GM23338 (cell line): ENCODE measurements around the gene TMEM218. TPM values are rescaled to one million over a fixed set of nuclear protein-coding genes. Genes with fewer than 3 reads are reported as not detected.
A peak's percentile ranks its signal among the peaks of the same experiment; 100 is the strongest.

Experiments
- ATAC-seq: fragments of 200-7000 bp; cut with Tn5 transposase; 3 replicates; pipeline ENCODE4 v1.9.1; 2020
- DNase-seq: peaks from one replicate; pipeline ENCODE4 v3.0.0-alpha.2; 2015; ENCODE audit warnings: low spot score
- H2AFZ ChIP-seq: fragments of 200-600 bp; sonication (generic); 2 replicates; pipeline ENCODE4 v1.8.0; 2016; ENCODE audit warnings: antibody characterized with exemption, mild to moderate bottlenecking, moderate library complexity
- H3F3A ChIP-seq: fragments of 200-600 bp; sonication (generic); replicated peaks from 2 replicates; pipeline ENCODE4 v1.8.0; 2017; ENCODE audit warnings: antibody characterized with exemption, mixed run types, low read depth
- H3K27ac ChIP-seq: fragments of 200-600 bp; sonication (generic); 2 replicates; pipeline ENCODE4 v1.6.1; 2016; ENCODE audit warnings: low read depth
- H3K27me3 ChIP-seq: fragments of 200-600 bp; sonication (generic); 2 replicates; pipeline ENCODE4 v1.8.0; 2016; ENCODE audit warnings: mild to moderate bottlenecking, mixed run types, moderate library complexity; ENCODE audit not compliant: insufficient read depth
- H3K36me3 ChIP-seq: fragments of 200-600 bp; sonication (generic); 2 replicates; pipeline ENCODE4 v1.8.0; 2016; ENCODE audit warnings: mild to moderate bottlenecking; ENCODE audit not compliant: insufficient read depth
- H3K4me1 ChIP-seq: fragments of 200-600 bp; sonication (generic); 2 replicates; pipeline ENCODE4 v1.8.0; 2016; ENCODE audit warnings: mild to moderate bottlenecking, moderate library complexity; ENCODE audit not compliant: insufficient read depth
- H3K4me2 ChIP-seq: fragments of 200-600 bp; sonication (generic); 2 replicates; pipeline ENCODE4 v1.7.1; 2017; ENCODE audit warnings: mixed run types
- H3K4me3 ChIP-seq: fragments of 200-600 bp; sonication (generic); 2 replicates; pipeline ENCODE4 v1.6.1; 2016; ENCODE audit warnings: mixed run types
- H3K79me2 ChIP-seq: fragments of 200-600 bp; sonication (generic); replicated peaks from 2 replicates; pipeline ENCODE4 v1.8.0; 2017; ENCODE audit warnings: mild to moderate bottlenecking; ENCODE audit not compliant: insufficient read depth
- H3K9me2 ChIP-seq: fragments of 200-600 bp; sonication (generic); 2 replicates; pipeline ENCODE4 v1.8.0; 2017; ENCODE audit not compliant: insufficient read depth
- H4K20me1 ChIP-seq: fragments of 200-600 bp; sonication (generic); replicated peaks from 2 replicates; pipeline ENCODE4 v1.8.0; 2017; ENCODE audit warnings: mild to moderate bottlenecking; ENCODE audit not compliant: insufficient read depth
- H3K27ac Mint-ChIP-seq: 2 replicates; pipeline ENCODE4 v1.8.0; 2020; ENCODE audit warnings: inconsistent platforms, mild to moderate bottlenecking, moderate library complexity, mixed read lengths
- H3K27me3 Mint-ChIP-seq: 3 replicates; pipeline ENCODE4 v1.8.0; 2022; ENCODE audit warnings: low read depth, mild to moderate bottlenecking, moderate library complexity, mixed read lengths, inconsistent platforms; ENCODE audit not compliant: insufficient read depth, poor library complexity
- H3K36me3 Mint-ChIP-seq: 3 replicates; pipeline ENCODE4 v1.8.0; 2021; ENCODE audit warnings: low read depth, mild to moderate bottlenecking, inconsistent platforms, moderate library complexity, mixed read lengths
- H3K4me1 Mint-ChIP-seq: 3 replicates; pipeline ENCODE4 v1.8.0; 2020; ENCODE audit warnings: mild to moderate bottlenecking, inconsistent platforms, mixed read lengths
- H3K4me3 Mint-ChIP-seq: 3 replicates; pipeline ENCODE4 v1.8.0; 2021; ENCODE audit warnings: moderate library complexity, mild to moderate bottlenecking, inconsistent platforms, mixed read lengths
- H3K9me3 Mint-ChIP-seq: 3 replicates; pipeline ENCODE4 v1.8.0; 2020; ENCODE audit warnings: moderate library complexity, mild to moderate bottlenecking, inconsistent platforms, mixed read lengths
- EZH2 ChIP-seq: fragments of 200-600 bp; sonication (generic); IDR thresholded peaks from one replicate; pipeline ENCODE4 v1.8.0; 2017; ENCODE audit warnings: antibody characterized with exemption, mild to moderate bottlenecking, low read depth; ENCODE audit not compliant: unreplicated experiment
- EZH2phosphoT487 ChIP-seq: fragments of 200-600 bp; sonication (generic); IDR thresholded peaks from one replicate; pipeline ENCODE4 v1.8.1; 2018; ENCODE audit warnings: antibody characterized with exemption; ENCODE audit not compliant: unreplicated experiment
- POLR2AphosphoS5 ChIP-seq: IDR thresholded peaks from 2 replicates; pipeline ENCODE4 v1.6.1; 2016; ENCODE audit warnings: antibody characterized with exemption, low read depth
- ZNF114 ChIP-seq: fragments of 250-450 bp; sonication (Bioruptor Pico); IDR thresholded peaks from 2 replicates; pipeline ENCODE4 v1.5.0; 2020; ENCODE audit warnings: mild to moderate bottlenecking, moderate library complexity
- ZNF331 ChIP-seq: fragments of 250-450 bp; sonication (Bioruptor Pico); IDR thresholded peaks from 2 replicates; pipeline ENCODE4 v1.5.0; 2020; ENCODE audit warnings: low read depth, mild to moderate bottlenecking, moderate library complexity
- polyA plus RNA-seq: library from polyadenylated mRNA; unstranded; fragments of >200 nt; fragmentation: Nextera tagmentation; extraction: Ambion mirVana; gene quantifications from 2 replicates; pipeline ENCODE4 v1.2.1, GENCODE V29; 2016
- total RNA-seq: library from RNA; depleted of rRNA; stranded (reverse); fragments of >200 nt; shearing (Covaris generic); gene quantifications from 2 replicates; pipeline ENCODE4 v1.2.3, GENCODE V29; 2014
- TF ChIP-seq, protein P1 (sequence below): fragments of 250-450 bp; sonication (Bioruptor Pico); IDR thresholded peaks from 2 replicates; pipeline ENCODE4 v1.5.0; 2020; ENCODE audit warnings: mild to moderate bottlenecking, moderate library complexity
- TF ChIP-seq, protein P2 (sequence below): IDR thresholded peaks from 2 replicates; pipeline ENCODE4 v1.6.1; 2016; ENCODE audit warnings: antibody characterized with exemption
- TF ChIP-seq, protein P3 (sequence below): IDR thresholded peaks from one replicate; pipeline ENCODE4 v1.6.1; 2018; ENCODE audit warnings: antibody characterized with exemption; ENCODE audit not compliant: unreplicated experiment
- TF ChIP-seq, protein P4 (sequence below), 2 experiments: fragments of 200-600 bp in 1 of 2; sonication (generic) in 1 of 2; conservative IDR thresholded peaks; 2 replicates each; pipeline versions ENCODE4 v1.5.1 to v1.6.1; 2016 to 2017; ENCODE audit warnings: antibody characterized with exemption in 2 of 2, low read depth in 2 of 2, mild to moderate bottlenecking in 2 of 2, moderate library complexity in 1 of 2

TMEM218 gene
- total and polyA plus RNA-seq, 2 experiments from 2014 or later = 23.7 to 24.2 TPM

DNA sequence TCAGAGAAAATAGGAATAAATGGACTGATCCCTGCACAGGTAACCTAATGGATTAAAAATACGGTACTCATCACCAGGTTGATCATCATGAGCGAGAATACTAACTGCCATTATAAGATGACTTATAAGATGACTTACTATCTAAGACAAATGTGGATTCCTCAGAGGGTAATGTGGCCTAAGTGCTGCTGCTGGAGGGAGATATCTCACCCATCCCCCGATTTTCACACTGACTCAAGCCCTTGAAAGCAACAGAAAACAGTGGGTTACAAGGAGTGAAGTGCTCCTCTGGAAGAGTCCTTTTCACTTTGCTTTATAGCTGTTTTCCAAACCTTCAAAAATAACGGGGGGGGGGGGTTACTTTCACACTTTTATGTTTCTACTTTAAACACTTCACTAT, 920 bp downstream of the TMEM218 start:
- ATAC-seq (no peak), DNase-seq (peak; percentile 27)
- peak overlapping the region; percentile 85 for H3K4me2 ChIP-seq
- H3K36me3 ChIP-seq = peaks cover 6% of the 10 kb centered on the region
- H2AFZ ChIP-seq = 0 out of 2 replicates have a peak overlapping the region, but pooled peaks have one; percentile 75
- H3K27ac Mint-ChIP-seq = no peak overlapping the region
- no peak for TF ChIP-seq EZH2
- TF ChIP-seq, protein P1, sequence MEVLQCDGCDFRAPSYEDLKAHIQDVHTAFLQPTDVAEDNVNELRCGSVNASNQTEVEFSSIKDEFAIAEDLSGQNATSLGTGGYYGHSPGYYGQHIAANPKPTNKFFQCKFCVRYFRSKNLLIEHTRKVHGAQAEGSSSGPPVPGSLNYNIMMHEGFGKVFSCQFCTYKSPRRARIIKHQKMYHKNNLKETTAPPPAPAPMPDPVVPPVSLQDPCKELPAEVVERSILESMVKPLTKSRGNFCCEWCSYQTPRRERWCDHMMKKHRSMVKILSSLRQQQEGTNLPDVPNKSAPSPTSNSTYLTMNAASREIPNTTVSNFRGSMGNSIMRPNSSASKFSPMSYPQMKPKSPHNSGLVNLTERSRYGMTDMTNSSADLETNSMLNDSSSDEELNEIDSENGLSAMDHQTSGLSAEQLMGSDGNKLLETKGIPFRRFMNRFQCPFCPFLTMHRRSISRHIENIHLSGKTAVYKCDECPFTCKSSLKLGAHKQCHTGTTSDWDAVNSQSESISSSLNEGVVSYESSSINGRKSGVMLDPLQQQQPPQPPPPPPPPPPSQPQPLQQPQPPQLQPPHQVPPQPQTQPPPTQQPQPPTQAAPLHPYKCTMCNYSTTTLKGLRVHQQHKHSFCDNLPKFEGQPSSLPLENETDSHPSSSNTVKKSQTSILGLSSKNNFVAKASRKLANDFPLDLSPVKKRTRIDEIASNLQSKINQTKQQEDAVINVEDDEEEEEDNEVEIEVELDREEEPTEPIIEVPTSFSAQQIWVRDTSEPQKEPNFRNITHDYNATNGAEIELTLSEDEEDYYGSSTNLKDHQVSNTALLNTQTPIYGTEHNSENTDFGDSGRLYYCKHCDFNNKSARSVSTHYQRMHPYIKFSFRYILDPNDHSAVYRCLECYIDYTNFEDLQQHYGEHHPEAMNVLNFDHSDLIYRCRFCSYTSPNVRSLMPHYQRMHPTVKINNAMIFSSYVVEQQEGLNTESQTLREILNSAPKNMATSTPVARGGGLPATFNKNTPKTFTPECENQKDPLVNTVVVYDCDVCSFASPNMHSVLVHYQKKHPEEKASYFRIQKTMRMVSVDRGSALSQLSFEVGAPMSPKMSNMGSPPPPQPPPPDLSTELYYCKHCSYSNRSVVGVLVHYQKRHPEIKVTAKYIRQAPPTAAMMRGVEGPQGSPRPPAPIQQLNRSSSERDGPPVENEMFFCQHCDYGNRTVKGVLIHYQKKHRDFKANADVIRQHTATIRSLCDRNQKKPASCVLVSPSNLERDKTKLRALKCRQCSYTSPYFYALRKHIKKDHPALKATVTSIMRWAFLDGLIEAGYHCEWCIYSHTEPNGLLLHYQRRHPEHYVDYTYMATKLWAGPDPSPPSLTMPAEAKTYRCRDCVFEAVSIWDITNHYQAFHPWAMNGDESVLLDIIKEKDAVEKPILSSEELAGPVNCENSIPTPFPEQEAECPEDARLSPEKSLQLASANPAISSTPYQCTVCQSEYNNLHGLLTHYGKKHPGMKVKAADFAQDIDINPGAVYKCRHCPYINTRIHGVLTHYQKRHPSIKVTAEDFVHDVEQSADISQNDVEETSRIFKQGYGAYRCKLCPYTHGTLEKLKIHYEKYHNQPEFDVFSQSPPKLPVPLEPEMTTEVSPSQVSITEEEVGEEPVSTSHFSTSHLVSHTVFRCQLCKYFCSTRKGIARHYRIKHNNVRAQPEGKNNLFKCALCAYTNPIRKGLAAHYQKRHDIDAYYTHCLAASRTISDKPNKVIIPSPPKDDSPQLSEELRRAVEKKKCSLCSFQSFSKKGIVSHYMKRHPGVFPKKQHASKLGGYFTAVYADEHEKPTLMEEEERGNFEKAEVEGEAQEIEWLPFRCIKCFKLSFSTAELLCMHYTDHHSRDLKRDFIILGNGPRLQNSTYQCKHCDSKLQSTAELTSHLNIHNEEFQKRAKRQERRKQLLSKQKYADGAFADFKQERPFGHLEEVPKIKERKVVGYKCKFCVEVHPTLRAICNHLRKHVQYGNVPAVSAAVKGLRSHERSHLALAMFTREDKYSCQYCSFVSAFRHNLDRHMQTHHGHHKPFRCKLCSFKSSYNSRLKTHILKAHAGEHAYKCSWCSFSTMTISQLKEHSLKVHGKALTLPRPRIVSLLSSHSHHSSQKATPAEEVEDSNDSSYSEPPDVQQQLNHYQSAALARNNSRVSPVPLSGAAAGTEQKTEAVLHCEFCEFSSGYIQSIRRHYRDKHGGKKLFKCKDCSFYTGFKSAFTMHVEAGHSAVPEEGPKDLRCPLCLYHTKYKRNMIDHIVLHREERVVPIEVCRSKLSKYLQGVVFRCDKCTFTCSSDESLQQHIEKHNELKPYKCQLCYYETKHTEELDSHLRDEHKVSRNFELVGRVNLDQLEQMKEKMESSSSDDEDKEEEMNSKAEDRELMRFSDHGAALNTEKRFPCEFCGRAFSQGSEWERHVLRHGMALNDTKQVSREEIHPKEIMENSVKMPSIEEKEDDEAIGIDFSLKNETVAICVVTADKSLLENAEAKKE (CRISPR knock-in tag) = no peak
- no peak for TF ChIP-seq POLR2AphosphoS5
- TF ChIP-seq, protein P2, sequence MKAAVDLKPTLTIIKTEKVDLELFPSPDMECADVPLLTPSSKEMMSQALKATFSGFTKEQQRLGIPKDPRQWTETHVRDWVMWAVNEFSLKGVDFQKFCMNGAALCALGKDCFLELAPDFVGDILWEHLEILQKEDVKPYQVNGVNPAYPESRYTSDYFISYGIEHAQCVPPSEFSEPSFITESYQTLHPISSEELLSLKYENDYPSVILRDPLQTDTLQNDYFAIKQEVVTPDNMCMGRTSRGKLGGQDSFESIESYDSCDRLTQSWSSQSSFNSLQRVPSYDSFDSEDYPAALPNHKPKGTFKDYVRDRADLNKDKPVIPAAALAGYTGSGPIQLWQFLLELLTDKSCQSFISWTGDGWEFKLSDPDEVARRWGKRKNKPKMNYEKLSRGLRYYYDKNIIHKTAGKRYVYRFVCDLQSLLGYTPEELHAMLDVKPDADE = no peak
- TF ChIP-seq EZH2phosphoT487 = no peak
- TF ChIP-seq ZNF114 (CRISPR knock-in tag) = no peak
- no peak for TF ChIP-seq ZNF331 (CRISPR knock-in tag)
- TF ChIP-seq, protein P3, sequence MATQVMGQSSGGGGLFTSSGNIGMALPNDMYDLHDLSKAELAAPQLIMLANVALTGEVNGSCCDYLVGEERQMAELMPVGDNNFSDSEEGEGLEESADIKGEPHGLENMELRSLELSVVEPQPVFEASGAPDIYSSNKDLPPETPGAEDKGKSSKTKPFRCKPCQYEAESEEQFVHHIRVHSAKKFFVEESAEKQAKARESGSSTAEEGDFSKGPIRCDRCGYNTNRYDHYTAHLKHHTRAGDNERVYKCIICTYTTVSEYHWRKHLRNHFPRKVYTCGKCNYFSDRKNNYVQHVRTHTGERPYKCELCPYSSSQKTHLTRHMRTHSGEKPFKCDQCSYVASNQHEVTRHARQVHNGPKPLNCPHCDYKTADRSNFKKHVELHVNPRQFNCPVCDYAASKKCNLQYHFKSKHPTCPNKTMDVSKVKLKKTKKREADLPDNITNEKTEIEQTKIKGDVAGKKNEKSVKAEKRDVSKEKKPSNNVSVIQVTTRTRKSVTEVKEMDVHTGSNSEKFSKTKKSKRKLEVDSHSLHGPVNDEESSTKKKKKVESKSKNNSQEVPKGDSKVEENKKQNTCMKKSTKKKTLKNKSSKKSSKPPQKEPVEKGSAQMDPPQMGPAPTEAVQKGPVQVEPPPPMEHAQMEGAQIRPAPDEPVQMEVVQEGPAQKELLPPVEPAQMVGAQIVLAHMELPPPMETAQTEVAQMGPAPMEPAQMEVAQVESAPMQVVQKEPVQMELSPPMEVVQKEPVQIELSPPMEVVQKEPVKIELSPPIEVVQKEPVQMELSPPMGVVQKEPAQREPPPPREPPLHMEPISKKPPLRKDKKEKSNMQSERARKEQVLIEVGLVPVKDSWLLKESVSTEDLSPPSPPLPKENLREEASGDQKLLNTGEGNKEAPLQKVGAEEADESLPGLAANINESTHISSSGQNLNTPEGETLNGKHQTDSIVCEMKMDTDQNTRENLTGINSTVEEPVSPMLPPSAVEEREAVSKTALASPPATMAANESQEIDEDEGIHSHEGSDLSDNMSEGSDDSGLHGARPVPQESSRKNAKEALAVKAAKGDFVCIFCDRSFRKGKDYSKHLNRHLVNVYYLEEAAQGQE = no peak
- TF ChIP-seq, protein P4, sequence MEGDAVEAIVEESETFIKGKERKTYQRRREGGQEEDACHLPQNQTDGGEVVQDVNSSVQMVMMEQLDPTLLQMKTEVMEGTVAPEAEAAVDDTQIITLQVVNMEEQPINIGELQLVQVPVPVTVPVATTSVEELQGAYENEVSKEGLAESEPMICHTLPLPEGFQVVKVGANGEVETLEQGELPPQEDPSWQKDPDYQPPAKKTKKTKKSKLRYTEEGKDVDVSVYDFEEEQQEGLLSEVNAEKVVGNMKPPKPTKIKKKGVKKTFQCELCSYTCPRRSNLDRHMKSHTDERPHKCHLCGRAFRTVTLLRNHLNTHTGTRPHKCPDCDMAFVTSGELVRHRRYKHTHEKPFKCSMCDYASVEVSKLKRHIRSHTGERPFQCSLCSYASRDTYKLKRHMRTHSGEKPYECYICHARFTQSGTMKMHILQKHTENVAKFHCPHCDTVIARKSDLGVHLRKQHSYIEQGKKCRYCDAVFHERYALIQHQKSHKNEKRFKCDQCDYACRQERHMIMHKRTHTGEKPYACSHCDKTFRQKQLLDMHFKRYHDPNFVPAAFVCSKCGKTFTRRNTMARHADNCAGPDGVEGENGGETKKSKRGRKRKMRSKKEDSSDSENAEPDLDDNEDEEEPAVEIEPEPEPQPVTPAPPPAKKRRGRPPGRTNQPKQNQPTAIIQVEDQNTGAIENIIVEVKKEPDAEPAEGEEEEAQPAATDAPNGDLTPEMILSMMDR (conservative IDR thresholded peaks at IDR 0.05; ENCODE audit: low read depth in 2 of 2) = no peak
- no peaks in the 10 kb centered on the region; the same call in 1 of the 2 replicates for H3F3A ChIP-seq
- peaks cover 34% of the 10 kb centered on the region for H3K36me3 Mint-ChIP-seq
- peaks cover 18% of the 10 kb centered on the region for H3K4me1 ChIP-seq
- H3K27me3 Mint-ChIP-seq = peaks cover 5% of the 10 kb centered on the region
- H3K27ac ChIP-seq = no peak overlapping the region; the same call in 1 of the 2 replicates
- H3K27me3 ChIP-seq = no peaks in the 10 kb centered on the region
- H3K4me3 Mint-ChIP-seq = peak overlapping the region; percentile 91
- H3K79me2 ChIP-seq = peaks cover 25% of the 10 kb centered on the region
- H3K9me3 Mint-ChIP-seq = peaks cover 28% of the 10 kb centered on the region
- peak overlapping the region; percentile 78 for H3K4me3 ChIP-seq
- no peaks in the 10 kb centered on the region for H4K20me1 ChIP-seq
- peaks cover 21% of the 10 kb centered on the region for H3K4me1 Mint-ChIP-seq
- peaks cover 20% of the 10 kb centered on the region; the same call in 1 of the 2 replicates for H3K9me2 ChIP-seq
